HG02884 (cell line): ENCODE results near the gene NDEL1.

Source experiments
- ATAC-seq: cut with Tn5 transposase; IDR thresholded peaks from one replicate; pipeline ENCODE4 v1.9.1; 2021; ENCODE audit warnings: mild to moderate bottlenecking, moderate library complexity; ENCODE audit not compliant: unreplicated experiment

The NDEL1 gene

DNA sequence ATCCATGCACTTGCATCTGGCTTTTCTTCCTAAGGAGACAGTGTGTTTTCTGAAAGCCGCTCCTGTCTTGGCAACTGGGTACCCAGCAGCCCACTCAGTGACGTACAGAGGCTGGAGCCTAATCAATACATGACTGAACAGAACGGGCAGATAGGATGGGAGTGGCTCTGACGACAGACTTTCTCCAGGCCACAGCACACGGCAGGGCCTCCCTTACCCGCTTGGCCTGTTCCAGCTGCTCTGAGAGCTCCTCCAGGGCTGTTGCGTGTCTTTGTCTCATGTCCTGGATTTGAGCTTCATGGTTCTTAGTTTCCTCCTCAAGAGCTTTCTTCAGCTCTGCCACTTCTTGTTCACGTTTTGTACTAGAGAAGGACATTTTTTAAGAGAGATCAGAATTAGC lies 64.9 kb downstream of the NDEL1 start:
- ATAC-seq = no peak

GRCh38 chr17:8502126-8502525 lies 66.4 kb downstream of the NDEL1 start:
- no peak for ATAC-seq

DNA sequence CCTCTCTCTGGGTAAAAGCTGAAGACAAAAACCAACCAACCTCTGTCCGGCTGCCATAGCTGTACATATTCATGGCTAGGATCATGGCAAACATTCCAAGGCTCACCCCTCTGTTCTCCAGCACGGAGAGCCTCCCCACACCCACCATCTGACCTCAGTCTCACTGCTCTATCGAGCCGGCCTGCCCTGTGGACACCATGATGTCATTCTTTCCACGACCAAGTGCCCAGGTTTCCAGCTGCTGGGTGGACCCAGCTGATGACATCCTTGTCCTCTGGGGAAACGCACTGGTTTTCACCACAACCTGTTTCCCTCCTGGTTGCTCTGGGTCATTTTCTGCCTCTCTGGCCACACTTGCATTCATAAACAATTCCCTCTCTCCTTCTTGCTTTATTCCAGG lies 67.7 kb downstream of the NDEL1 start:
- no peak for ATAC-seq

- no peak for ATAC-seq
Observed at GRCh38 chr17:8503807-8504206, 68.1 kb downstream of the NDEL1 start.

DNA sequence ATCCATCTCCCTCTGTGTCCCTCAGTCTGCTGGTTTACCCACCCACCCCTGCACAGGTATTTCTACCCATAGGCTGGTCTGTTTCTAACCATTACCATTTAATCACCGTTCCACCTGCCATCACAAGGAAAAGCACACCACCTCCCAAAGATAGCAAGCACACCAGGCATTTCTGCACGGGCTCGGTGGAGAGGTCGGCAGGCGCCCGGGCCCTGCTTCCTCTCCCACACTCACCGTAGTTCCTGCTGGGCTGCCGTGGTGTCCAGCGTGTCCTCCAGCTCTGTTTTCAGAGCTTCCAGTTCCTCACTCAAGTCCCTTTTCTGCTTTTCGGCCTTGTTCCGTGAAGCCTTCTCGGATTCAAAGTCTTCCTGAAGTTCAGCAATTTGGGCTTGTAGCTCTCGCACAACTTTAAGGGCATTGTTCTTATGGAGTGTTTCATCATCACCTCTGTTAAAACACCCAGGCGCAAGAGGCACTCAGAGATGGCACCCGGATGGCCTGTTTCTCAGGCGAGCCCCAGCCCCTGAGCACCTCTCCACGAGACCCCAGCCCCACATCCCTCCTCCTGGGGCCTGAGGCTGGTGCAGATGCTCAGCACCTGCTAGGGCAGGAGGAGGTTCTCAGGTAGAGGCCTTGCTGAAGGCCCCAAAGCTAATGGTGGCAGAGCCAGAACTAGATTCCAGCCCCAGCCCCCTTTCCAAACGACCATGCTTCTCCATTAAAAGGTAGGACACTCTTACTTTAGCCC lies 69.0 kb downstream of the NDEL1 start:
- ATAC-seq = no peak

- ATAC-seq = no peak
Observed at GRCh38 chr17:8506145-8506544, 70.5 kb downstream of the NDEL1 start.

DNA sequence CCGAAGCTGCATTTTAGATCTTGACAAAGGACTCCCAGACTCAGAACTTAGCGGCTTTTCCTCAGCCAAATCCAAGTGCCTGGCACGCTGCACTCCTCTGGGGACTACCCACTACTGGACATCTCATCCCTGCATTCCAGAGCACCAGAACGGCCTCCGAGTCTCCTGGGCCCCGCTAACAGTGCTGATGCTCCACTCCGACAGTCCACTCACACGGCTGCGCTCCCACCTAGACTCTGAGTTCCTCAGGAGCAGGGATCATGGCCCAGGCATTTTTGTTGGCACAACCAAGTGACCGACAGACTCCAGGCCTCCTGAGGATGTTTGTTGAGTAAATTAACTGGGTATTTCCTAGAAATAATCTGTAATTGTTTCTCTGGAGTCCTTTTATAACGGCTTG lies 79.1 kb downstream of the NDEL1 start:
- no peak for ATAC-seq
